Measurements from ENCODE around the gene MATR3.
"Not testable (repeated sequence)": the region's sequence is repeated elsewhere in the genome, so short reads cannot be mapped to it uniquely, and the experiment has no call there.

MATR3 gene

DNA sequence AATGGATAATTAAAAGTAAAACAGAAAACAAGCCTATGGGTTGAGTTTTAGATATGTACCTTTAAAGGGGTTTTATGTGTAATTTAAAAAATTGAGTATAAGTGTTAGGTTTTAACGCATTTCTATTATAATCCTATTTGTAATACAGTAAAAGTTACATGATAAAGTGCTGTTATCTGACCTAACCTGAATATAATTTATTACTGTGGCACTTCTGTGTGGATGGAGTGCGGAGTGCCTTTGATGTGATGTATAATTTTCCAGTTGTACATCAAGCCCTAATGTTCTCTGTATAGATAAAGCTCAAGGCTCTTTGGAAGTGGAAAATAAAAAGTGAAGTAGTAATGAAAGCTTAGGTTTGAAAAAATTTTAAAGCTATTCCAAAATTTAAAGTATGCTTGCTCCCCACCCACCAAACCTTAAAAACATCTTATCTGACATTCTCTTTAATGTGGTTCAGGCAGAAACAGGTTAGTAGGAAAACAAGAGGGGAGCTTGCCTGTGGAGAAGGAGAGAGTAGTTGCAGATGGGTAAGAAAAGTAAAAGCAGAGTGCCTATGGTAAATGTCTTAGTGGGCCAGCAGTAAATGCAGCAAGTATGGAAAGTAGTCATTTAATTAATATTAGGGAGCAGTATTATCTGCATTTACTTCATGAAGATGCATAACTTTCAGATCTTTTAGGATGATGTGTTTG is 4.0 kb downstream of the MATR3 start:
- no peak for DNase-seq

DNA sequence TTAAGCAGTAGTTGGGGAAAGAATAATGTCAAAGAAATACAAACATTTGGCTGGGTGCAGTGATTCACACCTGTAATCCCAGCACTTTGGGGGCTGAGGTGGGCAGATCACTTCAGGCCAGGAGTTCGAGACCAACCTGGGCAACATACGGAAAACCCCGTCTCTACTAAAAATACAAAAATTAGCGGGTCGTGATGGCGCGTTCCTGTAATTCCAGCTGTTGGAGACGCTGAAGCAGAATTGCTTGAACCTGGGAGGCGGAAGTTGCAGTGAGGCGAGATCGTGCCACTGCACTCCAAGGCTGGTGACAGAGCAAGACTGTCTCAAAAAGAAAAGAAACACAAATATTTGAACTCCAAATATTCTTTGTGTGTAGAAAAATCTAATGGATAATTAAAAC is 4.7 kb downstream of the MATR3 start:
- no peak for DNase-seq

DNA sequence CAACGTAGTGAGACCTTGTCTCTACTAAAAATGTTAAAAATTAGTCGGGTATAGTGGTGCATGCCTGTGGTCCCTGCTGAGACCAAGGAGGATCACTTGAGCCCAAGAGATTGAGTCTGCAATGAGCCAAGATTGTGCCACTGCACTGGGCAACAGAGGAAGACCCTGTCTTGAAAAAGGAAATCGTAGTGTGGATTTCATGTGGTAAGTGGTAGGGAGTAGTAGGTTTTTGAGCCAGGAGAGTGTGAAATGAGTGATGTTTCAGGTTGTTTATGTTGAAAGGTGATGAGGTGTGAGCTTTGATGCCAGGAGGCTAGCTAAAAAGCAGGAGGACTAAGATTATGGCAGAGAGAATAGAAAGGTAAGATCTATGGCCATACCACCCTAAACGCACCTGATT is 5.9 kb downstream of the MATR3 start:
- no peak for DNase-seq

DNA sequence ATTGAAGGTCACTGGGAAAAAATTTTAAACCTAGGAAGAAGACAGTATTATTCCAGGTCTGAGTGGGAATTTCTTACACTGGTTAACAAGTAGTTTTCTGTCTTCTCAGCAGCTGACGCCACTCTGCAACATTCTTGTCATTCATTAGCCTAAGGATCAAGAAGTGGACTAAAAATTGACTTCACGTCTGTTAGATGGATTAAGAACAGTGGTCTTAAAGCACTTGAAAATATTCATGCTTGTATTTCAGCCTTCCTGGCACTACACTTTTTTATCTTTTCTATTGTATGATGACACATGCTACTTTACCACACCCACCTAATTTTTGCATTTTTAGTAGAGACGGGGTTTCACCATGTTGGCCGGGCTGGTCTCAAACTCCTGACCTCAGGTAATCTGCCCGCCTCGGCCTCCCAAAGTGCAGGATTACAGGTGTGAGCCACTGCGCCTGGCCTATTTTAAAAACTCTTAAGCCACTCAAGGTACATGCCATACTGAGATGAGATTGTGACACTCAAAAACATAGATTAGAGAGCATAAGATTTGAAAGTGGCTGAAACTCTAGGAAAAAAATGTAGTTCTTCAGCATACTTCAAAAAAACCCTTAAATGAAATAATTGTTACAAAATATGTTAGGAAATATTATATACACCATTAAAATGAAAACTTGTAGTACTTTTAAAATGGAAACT is 8.4 kb downstream of the MATR3 start:
- DNase-seq, result no peak

DNA sequence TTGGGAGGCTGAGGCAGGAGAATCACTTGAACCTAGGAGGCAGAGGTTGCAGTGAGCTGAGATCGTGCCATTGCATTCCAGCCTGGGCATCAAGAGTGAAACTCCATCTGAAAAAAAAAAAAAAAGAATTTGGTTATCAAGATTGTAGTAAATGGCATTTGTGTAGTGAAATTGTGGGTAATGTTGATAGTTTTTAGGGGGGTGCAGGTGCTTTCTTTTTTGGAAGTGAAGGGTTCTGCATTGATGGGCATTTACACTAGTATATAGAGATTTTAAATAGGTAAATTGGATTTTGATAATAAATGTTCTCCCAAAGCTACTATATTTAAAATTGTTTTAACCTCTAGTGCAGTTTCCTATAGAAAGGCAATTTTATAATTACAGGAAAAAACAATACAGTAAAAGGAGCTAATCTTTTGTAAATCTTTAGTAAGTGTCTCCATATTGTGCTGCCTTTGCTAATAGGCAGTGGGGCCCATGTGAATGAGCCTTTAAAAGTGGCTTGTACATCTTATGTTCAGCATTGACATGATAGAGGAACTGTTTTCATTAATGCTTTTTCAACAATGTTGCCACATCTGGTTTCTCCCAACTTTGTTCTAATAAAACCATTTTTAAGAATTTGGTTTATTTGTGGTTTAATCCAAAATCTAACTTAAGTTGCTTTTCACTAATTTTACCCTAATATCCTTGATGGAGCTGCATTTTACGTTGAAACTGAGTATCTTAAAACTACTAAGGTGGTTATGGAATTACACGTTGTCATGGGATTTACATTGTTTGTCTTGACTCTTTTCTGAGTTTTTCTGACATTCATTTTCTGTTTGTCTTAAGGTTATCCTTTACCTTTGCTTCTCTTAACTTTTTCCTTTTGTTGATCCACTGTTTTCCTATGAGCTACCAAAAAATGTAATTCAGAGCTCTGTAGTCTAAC is 11.1 kb downstream of the MATR3 start:
- DNase-seq, result no peak

DNA sequence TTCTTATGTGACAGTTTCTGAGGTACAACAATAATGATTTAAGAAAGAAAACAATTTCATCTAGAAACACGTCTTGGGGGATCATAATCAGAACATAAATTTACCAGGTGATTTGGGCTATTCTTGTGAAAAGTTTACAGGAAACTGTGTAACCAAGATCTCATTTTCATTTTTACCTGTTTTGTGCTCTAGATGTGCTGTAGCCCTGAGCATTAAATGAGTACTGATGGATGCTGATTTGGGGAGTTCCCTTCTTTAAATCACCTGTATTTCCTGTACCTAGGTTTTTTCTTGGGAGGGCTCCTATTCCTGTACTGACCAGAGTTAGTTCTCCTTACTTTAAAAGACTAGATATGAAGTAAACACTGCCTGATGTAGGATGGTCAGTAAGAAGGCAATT is 12.7 kb downstream of the MATR3 start:
- no peak for DNase-seq

DNA sequence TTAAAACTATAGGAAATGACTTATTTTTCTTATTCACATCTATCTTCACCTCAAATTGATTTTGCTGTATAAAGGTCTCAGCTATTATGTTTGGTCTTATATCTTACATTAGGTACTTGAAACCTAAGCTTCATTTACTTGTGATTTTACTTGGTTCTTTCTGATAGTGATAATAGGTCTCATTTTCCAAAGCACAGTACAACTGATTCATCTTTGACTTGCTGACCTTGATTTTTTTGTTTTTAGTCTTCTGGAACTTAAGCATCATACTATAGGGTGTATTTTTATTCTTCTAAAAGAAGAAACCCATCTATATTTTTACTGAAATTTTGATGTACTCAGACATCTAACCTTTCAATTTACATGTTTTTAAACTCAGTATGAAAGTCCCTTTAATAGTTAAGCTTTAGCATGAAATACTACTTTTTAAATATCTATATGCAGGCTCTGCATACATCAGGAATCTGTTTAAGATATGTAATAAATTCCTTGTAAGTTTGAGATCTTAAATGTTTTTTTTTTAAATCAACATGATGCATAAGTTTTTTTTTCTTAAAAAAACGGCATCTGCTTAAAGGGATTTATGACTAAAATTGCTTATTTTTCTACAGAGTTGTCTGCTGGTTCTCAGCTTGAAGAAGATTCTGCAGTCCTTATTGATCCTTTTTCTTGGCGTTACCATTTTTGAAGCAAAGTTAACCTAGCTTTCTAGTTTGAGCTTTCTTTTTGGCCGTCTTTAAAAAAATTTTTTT is 13.3 kb downstream of the MATR3 start:
- DNase-seq, result no peak

DNA sequence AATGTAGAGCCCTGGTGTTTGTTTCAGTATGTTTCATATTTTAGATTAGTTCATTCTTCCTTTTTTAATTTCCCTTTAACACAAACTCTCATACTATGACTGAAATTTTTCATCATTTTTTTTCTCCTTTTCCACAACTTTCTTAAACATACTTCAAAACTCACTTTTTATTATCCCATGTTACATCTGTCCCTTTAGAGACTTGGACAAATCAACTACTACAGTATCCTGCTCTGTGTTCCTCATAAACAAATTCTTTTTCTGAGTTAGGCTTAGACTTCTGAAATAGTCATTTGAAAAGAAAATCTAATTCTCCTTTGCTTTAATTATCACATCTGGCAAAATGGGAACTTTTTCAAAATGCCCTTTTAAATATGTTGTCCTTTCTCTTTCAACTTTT is 15.3 kb downstream of the MATR3 start:
- no peak for DNase-seq

DNA sequence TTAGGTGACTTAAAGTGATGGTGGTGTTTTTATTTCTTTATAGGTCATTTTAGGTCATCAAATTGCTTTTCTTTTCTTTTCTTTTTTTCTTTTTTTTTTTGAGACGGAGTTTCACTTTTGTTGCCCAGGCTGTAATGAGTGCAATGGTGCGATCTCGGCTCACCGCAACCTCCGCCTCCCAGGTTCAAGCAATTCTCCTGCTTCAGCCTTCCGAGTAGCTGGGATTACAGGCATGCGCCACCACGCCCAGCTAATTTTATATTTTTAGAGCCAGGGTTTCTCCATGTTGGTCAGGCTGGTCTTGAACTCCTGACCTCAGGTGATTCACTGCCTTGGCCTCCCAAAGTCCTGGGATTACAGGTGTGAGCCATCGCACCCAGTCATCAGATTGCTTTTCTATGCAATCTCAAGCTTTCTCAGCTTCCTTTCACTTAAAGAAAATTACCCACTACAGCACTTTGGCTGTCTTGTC is 17.2 kb downstream of the MATR3 start:
- DNase-seq, result not testable (repeated sequence)

DNA sequence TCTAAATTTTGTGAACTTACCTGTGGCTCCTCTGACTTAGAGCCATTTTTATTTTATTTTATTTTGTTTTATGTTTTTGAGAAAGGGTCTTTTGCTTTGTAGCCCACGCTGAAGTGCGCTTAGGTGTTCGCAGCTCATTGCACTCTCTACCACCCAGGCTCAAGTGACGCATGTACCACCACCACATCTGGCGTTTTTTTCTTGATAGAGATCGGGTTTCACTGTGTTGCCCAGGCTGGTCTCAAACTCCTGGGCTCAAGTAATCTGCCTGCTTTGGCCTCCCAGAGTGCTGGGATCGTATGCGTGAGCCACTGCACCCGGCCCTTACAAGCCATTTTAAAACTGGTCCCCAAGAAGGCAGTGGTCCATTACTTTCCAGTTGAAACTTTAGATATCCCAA is 18.5 kb downstream of the MATR3 start:
- no peak for DNase-seq

DNA sequence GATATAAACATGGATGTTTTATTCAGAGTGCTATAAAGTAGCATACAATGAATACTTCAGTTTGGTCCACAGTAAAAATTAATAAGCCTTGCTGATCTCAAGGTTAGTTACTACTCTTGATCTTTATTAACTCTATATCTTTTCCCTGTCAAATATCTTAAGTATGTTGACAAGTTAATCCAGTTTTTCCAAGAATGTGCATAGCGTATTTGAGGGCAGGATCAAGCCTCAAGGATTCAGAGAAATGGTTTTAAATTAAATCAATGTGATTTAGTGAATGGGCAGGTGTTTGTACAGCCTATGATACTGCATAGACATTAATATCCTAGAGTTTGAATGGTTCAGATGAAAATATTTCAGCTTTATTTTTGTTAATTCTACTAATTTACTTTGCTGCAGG is 20.7 kb downstream of the MATR3 start:
- no peak for DNase-seq

DNA sequence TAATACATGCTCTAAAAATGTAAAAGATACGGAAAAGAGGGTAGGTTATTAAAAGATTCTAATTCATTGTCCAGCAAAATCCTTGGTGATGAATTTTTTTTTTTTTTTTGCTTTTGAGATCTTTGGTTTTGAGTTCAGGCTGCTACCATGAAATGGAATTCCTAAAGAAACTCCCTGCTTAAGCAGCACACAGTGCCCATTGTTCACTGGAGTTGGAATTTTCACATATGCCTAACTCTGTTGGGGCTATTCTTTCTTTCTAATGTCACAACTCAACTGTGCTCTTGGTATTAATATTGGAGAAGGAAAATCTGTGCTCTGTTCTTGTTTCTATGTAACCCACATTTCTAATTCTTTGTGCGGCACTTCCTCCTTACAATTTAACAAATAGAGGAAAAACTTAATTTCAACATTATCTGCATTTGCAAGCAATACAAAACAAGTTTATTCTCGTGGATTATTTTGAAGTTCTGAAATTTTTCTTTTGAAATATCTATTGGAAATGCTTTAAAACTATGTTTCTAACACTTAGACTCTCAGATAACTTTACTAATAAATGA is 21.6 kb downstream of the MATR3 start:
- no peak for DNase-seq

DNA sequence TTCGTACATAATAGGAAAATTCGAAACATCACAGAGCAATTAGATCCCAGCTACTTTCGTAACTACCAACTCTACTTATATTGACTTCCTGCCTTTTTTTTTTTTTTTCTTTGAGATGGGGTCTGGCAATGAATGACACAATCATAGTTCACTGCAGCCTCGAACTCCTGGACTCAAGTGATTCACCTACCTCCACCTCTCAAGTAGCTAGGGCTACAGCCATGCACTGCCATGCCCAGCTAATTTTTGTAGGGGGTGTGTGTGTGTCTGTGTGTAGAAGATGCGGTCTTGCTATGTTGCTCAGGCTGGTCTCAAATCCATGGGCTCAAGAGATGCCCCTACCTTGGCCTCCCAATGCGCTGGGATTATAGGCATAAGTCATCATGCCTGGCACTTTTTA is 42.3 kb downstream of the MATR3 start:
- no peak for DNase-seq

DNA sequence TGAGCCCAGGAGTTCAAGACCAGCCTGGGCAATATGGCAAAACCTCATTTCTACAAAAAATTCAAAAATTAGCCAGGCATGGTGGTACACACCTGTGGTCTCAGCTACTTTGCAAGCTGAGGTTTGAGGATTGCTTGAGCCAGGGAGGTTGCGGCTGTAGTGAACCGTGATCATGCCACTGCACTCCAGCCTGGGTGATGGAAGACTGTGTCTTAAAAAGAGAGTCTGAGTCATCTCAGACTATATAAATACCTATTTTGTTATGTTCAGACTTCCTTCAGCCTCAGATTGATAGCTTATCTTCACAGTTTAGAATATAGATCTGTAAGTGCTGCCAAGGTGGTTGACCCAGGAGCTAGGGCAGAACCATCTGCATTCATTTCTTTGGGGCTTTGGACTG is 46.5 kb downstream of the MATR3 start:
- DNase-seq, result no peak

DNA sequence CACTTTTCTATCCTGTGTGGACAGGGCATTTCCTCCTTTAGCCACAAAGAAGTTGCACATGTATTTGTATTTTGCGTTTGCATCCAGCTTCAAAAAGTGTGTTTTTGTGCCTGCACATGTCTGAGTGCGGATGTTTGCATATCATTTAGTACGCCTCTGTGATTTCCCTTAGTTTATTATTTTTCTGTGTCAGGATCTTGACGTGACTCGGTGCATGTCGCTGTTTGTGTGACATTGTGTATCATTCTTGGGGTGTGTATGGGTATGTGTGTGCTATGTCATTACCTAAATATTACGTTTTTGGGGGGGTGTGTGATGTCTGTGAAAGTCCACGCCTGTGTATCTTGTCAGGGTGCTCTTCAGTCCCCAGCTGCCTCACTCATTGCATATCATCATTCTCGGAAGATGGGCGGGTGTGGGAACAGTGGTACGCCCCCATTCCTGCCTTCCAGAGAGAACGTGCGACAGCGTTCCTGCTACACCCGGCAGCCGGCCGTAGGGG is 47.7 kb downstream of the MATR3 start:
- no peak for DNase-seq

DNA sequence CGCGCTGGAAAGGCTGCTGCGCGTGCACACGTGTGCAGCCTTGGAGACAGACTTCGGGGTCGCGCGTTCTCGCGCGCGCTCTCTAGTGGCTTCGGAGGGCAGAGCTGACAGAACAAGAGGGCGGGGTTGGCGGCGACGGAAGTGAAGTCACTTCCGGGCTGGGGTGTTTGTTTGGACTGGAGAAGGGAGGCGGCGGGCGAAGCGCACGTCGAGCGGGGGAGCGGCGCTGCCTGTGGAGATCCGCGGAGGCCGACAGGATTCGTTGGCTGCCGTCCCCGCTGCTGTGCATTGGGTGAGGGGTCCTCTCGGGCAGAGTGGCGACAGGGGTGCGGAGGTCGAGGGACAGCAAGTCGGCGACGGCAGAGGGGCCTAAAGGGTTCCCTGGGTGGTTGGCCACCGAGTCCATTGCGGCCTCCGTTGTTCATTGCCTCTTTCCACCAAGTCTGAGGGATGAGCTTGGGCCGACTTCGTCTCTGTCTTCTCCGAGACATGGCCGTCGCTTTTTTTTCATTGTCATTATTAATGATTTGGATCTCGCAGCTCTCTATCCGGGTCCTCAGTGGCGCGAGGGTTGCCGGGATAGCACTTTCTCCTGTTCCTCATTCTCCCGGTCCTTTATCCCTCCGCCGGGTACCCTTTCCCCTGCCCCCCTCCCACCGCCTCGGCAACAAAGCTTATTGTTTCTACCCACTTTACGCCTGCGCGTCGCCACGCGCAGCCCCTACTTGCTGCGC is 48.3 kb downstream of the MATR3 start, which contains the start of gene PAIP2:
TSS of gene PAIP2 (plus strand) at position 166 of the 734 bp plus-strand sequence. CDS start 21,931 bp downstream, outside the sequence.
- peak; percentile 81 for DNase-seq

DNA sequence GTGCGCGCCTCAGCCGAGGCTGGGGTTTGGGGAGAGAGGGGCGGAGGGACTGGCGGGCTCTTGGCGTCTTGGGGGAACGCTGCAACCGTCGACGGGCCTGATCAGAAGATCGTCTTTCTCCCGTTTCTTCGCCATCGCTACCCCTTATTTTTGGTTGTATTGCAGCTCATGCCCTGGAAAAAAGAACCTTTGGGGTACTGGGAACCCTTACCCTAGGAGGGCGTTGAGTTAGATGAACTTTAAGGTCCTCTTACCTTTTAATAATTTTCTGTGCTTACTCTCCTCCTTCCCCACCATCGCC is 48.8 kb downstream of the MATR3 start:
- DNase-seq, result no peak

DNA sequence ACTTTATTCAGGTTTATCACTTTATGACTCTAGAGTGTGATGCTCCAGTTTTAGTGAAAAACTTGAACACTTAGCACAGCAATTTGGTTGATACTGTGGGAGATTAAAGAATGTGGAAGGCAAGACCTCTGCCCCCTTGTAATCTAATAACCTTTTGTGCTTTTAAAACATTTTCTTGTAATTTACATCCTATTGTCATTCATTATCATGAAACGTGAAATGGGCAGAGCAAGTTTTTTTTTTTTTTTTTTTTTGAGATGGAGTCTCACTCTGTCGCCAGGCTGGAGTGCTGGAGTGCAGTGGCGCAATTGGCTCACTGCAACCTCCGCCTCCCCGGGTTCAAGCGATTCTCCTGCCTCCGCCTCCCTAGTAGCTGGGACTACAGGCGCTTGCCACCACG is 49.9 kb downstream of the MATR3 start:
- no peak for DNase-seq

DNA sequence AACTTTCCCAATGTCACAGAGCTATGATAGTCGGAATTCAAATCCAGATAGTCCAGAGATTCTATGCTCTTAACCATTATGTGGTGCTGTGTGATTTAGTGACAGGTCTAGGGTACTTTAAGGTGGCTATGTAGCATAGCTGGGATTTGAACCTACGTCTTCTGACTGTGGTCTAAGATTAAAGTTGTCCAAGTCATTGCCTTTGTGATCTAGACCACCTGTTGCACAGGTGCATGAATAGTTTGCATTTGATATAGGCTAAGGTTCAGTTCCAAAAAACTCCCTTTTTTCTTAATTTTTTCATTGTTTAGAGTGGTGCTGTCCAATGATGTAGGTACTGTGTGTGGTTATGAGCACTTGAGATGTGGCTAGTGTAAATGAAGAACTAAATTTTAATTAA is 50.6 kb downstream of the MATR3 start:
- no peak for DNase-seq

DNA sequence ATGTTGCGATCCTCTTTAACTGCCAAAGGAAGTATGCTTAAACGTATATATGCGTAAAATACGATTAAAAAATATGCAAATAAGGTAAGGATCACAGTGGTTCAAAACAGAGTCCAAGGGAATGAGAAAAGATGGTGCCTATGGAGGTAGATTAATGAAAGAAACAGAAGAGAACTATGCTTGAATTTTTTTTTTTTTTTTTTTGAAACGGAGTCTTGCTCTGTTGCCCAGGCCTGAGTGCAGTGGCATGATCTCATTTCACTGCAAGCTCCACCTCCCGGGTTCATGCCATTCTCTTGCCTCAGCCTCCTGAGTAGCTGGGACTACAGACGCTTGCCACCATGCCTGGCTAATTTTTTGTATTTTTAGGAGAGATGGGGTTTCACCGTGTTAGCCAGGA is 51.9 kb downstream of the MATR3 start:
- not testable (repeated sequence) for DNase-seq

DNA sequence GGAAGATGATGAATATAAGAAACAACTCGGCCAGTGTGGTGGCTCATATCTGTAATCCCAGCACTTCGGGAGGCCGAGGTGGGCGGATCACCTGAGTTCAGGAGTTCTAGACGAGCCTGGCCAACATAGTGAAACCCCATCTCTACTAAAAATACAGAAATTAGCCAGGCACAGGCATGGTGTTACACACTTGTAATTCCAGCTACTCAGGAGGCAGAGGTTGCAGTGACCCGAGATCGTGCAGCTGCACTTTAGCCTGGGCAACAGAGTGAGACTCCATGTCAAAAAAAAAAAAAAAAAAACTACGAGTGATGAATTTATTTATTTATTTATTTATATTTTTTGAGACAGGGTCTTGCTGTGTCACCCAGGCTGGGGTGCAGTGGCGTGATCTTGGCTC is 54.3 kb downstream of the MATR3 start:
- DNase-seq, result not testable (repeated sequence)

DNA sequence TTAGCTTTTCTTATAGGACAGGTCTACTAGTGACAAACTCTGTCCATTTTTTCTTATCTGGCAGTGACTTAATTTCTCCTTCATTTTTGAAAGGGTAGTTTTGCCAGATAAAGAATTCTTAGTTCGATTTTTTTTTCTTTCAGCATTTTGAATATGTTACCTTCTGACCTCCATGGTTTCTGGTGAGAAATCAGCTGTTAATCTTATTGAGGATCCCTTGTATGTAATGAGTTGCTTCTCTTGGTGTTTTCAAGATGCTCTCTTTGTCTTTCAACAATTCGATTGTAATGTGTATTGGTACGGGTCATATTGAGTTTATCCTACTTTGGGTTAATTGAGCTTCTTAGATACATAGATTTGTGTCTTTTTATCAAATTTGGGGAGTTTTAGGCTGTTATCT is 60.6 kb downstream of the MATR3 start:
- no peak for DNase-seq

All from GF-D8 (cell line).